NCI-H2227 treated with DMSO at 0.1 percent for 48 hours (cell line): ENCODE results near the gene LYSMD2.

Experiments used
- DNase-seq: peaks from one replicate; lab custom pipeline; 2025; lab: John Stamatoyannopoulos, UW

The LYSMD2 gene

GRCh38 chr15:51751697-51752683, 14.5 kb upstream of the LYSMD2 start:
- peak; percentile 8 for DNase-seq

DNA sequence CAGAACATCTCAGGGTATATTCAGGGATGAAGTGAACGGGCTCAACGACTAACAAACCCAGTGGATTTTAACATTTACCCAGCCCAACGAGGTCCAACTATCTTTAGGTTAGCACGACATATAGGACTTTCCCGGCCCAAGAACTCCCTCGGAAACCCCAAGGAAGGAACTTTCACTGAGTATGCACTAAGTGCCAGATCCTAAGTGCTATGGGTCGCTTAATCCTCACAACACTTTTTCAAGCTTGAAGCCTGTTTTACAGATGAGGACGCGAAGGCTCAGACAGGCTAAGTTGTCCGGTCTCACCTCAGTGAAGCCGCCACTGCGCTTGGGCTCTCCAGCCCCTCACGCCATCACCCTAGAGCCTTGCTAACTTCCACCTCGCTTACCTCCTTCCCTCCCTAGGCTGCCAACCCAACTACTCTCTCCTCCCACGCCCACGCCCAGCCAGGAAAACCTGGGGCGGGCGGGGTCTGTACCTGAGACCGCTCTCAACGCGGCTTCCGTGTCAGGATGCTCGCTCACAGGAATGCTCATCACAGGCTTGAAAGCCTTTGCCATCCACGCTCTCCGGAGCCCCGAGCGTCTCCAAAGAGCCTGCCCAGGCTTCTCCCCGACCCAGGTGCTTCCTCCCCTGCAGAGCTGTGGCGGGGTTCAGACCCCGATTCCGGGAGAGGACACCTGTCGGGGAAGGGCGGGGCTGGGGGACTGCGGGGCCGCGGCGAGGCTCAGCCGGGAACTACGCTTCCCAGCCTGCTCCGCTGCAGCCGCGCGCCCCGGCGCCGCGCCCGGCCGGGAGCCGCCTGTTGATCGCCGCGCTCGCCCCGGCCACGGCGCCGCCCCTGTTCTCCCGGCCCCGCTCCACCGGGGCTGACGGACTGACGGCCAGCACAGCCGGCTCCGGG, 13.6 kb upstream of the LYSMD2 start, which contains the start of gene TMOD2:
Gene TMOD2, plus strand, starts transcription at position 806 of the 905 bp plus-strand sequence. CDS start 14,845 bp downstream, outside the sequence.
- DNase-seq, result no peak

DNA sequence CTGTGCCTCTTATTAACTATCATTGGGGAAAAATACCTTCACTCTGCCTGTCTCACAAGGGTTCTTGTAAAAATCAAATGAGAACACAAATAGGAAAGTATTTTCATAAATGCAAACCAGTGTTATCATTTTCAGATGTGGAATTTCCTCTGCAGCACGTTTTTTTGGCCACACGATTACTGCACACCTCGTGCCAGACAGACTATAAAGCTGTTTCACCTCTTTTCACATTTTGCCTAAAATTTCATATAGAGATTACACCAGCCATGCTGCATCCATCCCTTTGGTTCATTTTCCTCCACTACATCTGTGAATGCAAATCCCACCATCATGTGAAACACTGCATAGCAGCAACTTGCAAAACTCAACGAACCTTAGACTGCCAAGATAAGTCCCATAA, 12.7 kb upstream of the LYSMD2 start:
- no peak for DNase-seq

DNA sequence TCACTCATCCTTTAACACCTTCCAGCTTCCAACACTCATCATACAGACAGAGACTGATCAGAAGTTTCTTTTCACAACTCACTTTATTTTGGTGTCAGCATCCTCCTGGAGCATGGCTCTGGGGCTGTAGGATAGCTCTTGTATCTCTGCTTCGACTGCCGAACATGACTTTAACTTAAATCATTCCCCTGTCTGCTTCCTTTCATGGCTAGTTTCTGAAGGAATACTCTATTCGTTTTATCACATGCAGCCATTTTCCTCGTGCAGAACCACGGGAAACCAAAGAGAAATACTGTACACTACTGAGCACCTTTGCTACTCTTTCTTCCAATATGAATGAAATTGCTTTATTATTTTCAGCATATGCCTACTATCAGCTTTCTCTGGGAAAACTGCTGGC, 11.9 kb upstream of the LYSMD2 start:
- no peak for DNase-seq

GRCh38 chr15:51739061-51739712, 1.7 kb upstream of the LYSMD2 start:
- no peak for DNase-seq

DNA sequence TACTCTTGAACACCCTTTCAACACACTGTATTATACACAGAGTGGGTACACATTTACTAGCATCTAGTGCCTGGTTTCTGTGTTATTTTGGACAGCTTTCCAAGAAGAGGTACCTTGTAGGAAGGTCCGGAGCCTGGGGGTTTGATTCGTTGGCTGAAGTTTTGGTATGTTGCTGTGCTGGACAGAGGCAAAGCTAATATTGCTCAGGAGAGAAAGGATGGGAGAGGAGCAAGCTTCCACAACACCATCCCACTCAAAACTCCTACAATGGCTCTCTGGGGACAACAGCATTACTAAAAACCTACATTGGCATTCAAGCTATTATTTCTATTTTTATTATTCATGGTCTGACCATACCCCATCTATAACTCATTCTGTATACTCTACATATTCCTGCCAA, 1.1 kb upstream of the LYSMD2 start:
- no peak for DNase-seq

- DNase-seq, result peak; percentile 40
Observed at GRCh38 chr15:51736751-51737521, 519 bp downstream of the LYSMD2 start.

DNA sequence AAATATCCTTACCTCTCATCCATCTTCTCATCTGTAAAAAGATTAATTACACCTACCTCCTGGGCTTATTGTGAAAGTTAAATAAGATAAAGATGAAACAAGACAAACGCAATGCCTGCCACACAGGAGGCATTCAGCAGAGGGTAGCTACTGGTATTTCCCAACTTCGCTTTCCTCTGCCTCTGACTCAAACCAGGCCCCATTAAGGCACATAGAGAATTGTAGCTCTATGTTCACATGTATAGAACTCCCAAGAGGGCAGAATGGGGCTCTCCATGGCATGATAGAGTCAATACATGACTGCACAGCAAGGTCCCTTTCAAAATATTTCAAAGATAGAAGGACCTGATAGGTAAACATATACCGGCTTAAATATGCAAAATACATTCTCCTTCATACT, 1.4 kb downstream of the LYSMD2 start:
- DNase-seq, result no peak

DNA sequence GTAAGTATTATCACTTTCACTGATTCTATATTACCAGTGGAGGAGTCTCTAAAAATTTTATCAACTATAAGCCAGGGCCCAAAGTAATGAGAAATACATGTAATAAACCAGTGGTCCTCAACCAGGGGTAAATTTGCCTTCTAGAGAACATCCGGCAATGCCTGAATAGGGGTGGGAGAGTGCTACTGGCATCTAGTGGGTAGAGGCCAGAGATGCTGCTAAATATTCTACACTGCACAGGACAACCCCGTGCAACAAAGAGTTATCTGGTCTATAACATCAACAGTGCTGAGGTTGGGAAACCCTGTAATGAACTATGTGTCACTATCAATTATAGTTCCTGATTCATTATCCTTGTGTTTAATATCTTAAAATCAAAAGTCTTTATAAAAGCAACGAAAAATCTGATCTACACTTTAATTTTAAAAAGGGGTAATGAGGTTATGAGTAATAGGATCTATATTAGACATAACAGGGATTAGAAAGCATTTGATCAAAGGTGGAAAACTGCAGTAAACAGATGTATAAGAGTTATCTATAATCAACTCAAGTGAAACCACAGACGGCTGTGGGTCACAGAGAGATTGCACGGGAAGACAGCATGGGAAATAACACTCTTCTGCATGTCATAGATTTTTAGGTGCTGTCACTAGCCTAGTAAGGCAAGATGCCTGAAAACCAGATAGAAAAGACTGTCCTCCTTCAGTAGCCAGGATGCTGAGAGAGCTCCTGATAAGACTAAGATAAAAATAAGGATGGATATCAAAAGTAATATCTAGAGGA, 2.0 kb downstream of the LYSMD2 start:
- DNase-seq, result no peak

DNA sequence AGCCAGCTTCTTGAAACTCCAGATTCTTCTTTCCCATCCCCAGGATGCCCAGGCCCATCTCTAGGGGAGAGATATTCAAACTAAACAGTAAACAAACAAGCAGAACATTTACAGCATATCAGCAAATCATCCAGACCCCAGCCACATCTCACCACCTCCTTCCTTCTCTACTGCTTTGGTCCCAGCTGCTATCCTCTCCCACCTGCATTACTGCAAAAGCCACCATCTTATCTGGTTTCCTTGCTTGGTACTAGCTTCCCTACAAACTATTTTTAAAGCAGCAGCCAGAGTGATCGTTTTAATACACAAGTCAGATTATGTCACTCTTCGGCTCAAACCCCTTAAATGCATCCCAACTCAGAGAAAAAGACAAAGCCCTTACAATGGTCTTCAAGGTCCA, 4.8 kb downstream of the LYSMD2 start:
- DNase-seq, result no peak

DNA sequence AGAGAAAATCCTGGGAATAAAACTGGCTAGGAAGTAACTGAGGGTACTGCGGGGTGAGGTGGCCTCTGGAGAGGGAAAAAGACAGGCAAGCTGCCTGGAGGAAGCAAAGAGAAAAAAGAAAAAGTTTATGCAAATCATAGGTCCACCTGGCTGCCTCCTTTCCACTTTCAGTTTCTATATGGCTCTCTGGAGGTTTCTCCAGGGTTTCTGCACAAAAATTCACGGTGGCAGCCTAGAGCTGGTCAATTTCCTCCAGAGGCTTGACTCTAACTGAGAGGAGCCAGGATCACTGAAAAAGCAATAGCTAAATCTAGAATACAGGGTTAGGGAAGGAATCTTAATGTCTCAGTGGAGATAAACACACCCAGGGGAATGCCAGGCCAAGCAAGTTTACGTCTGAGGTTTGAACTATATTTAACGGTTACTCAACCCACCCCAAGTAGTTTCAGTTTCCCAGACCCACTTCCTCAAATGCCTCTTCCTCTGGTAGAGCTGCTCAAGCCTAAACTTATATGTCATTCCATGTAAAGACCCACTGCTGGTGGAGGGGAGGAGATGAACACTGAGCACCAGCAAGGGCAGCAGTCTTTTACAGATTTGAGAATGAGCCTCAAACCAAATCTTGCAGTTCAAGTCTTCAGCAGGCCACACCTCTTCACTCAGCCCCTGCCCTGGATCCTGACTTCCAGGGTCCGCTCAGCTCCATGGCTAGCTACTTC, 5.7 kb downstream of the LYSMD2 start:
- DNase-seq, result no peak

DNA sequence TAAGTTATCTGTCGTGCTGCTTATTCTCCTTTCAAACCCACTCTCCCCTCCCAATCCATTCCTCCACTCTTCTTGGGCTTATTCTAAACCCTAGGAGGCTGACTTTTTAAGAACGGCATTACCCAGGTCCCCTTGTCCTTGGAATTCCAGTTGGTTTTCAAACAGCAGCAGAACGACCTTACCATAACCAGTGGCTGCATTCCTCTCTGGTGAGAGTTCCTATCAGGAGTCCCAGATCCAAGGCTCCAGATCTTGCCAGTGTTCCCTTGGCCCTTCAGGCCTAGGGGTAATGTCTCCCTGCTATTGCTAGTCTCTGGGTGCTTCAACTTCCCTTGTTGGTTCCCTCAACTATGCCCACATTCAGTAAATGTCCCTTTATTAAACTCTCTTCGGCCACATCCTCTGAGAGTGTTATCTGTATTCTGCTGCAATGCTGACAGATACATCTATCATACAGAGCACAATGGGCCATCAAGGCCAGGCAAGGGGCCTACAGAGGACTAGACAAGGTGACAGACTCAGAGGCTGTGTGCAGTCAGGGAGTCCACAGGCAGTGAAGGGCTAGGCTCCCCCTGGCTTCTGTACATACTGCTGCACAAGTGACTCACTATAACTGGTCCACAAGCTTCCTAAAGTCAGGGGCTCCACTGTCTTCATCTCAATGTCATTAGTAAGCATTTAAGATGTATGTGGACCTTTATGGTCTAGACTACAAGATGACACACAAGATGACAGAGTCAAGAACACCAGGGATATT, 10.1 kb downstream of the LYSMD2 start:
- DNase-seq, result no peak

GRCh38 chr15:51726302-51727073, 11.0 kb downstream of the LYSMD2 start:
- DNase-seq, result no peak

- no peak for DNase-seq
Observed at GRCh38 chr15:51724673-51725072, 12.8 kb downstream of the LYSMD2 start.

DNA sequence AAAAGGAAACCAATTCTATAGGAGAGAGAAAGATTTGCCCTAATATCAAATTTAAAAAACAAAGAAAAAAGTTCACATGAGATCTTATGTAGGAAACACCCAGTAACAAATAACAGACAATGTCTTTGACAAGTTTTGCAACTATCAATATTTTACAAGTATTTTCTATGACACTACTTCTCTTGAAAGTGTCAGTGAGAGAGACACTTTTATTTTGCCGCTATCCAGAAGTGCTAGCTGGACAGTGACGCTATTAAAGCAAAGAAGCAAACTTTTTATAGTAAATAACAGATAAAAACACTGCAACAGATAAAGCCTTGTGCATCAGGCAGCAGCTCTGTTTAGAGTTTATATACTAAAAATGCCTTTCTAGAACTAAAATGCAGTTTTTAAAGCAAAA, 13.3 kb downstream of the LYSMD2 start:
- no peak for DNase-seq

- no peak for DNase-seq
Observed at GRCh38 chr15:51721199-51721960, 16.1 kb downstream of the LYSMD2 start.

- no peak for DNase-seq
Observed at GRCh38 chr15:51720201-51720995, 17.1 kb downstream of the LYSMD2 start.
